Effector memory CD8-positive, alpha-beta T cell (primary cell): ENCODE measurements around the gene C3orf20.

Experiments
- ATAC-seq: fragments of 150-1000 bp; cut with Tn5 transposase; replicated peaks from 2 replicates; pipeline ENCODE4 v1.10.0; 2021; ENCODE audit warnings: mild to moderate bottlenecking, moderate library complexity
- DNase-seq, 3 experiments: peaks; one replicate each; pipeline ENCODE4 v3.0.0; 2021
- H3K27ac Mint-ChIP-seq, 2 donors: one replicate each; pipeline ENCODE4 v1.8.0; 2022; ENCODE audit warnings: mild to moderate bottlenecking in 2 of 2, mixed read lengths in 2 of 2, moderate library complexity in 2 of 2
- H3K27me3 Mint-ChIP-seq, 2 donors: one replicate each; pipeline ENCODE4 v1.8.0; 2022; ENCODE audit warnings: mixed read lengths in 2 of 2
- H3K36me3 Mint-ChIP-seq: one replicate; pipeline ENCODE4 v1.8.0; 2022; ENCODE audit warnings: mild to moderate bottlenecking, moderate library complexity, mixed read lengths; ENCODE audit not compliant: insufficient read depth
- H3K4me1 Mint-ChIP-seq, 2 donors: one replicate each; pipeline ENCODE4 v1.8.0; 2022; ENCODE audit warnings: low read depth in 2 of 2, mixed read lengths in 2 of 2
- H3K4me3 Mint-ChIP-seq, 2 donors: one replicate each; pipeline ENCODE4 v1.8.0; 2022; ENCODE audit warnings: mild to moderate bottlenecking in 2 of 2, mixed read lengths in 2 of 2, moderate library complexity in 2 of 2
- H3K9me3 Mint-ChIP-seq, 2 donors: one replicate each; pipeline ENCODE4 v1.8.0; 2022; ENCODE audit warnings: mixed read lengths in 2 of 2

The C3orf20 gene

GRCh38 chr3:14761121-14761672 is 86.3 kb downstream of the C3orf20 start:
- no peak for ATAC-seq
- H3K4me3 Mint-ChIP-seq: no peak overlapping the region
- peaks cover 0 to 3% of the 10 kb centered on the region in 2 donors for H3K4me1 Mint-ChIP-seq
- DNase-seq: no peak
- H3K27me3 Mint-ChIP-seq: peaks cover 20 to 65% of the 10 kb centered on the region in 2 donors
- no peaks in the 10 kb centered on the region for H3K36me3 Mint-ChIP-seq
- peak overlapping the region in 1 of 2 donors; percentile 30 for H3K27ac Mint-ChIP-seq
- no peaks in the 10 kb centered on the region for H3K9me3 Mint-ChIP-seq

GRCh38 chr3:14761866-14762265 is 86.9 kb downstream of the C3orf20 start:
- H3K4me3 Mint-ChIP-seq: no peak overlapping the region
- peaks cover 20 to 72% of the 10 kb centered on the region in 2 donors for H3K27me3 Mint-ChIP-seq

DNA sequence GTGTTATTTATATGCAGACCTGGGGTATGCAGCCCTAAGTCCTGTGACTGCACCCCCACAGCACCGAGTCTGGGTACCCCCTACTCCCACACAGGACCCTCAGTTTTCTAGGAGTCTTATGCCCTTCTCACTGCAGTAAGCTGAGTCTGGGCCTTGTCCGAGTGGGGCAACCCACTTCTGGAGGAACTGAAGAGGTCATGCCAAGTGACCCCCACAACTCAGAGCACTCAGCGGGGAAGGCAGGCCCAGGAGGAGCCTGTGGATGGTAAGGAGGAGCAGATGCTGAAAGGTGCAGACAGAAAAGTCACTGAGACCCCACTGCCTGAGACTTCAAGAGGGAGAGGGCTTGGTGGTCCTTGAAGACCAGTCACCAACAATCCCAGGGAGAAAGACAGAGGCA is 87.8 kb downstream of the C3orf20 start:
- peaks cover 20 to 75% of the 10 kb centered on the region in 2 donors for H3K27me3 Mint-ChIP-seq
- H3K4me1 Mint-ChIP-seq: peaks cover 0 to 3% of the 10 kb centered on the region in 2 donors

More at GRCh38 chr3:14761866-14762265, 86.9 kb downstream of the C3orf20 start:
- Mint-ChIP-seq H3K4me1 (peaks cover 0 to 3% of the 10 kb centered on the region in 2 donors), H3K36me3 (no peaks in the 10 kb centered on the region), H3K27ac (no peak overlapping the region), H3K9me3 (no peaks in the 10 kb centered on the region)
- no peak for ATAC-seq
- no peak for DNase-seq

DNA sequence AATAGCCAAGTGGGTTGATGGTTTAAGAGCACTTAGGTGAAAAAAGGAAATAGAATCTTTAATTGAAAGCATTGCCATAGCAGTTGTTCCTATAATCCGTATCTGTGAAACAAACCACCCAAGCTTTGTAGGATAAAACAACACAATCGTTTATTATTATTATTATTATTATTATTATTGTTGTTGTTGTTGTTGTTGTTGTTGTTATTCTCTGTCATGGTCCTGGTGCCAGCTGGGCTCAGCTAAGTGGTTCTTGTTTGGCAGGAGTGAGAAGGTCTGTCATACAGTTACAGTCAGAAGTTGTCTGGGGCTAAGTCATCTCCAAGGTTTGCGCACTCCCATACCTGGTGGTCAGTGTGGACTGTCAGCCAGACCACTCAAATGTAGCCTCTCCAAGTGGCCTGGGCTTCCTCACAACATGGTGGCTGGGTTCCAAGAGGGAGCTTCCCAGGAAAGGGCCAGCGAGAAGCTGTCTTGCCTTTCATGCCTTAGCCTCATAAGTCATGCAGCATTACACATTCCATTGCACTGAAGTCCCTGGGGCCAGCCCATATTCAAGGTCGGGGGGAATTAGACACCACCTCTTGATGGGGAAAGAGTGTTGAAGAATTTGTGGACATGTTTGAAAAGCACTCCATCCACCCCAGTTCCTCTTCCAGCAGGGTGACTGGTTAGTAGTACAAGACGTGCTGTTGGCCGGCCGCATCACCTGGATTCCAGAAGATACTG is 89.6 kb downstream of the C3orf20 start:
- DNase-seq: no peak
- H3K27ac Mint-ChIP-seq: no peak overlapping the region
- no peak for ATAC-seq
- H3K4me3 Mint-ChIP-seq: no peak overlapping the region
- no peaks in the 10 kb centered on the region for H3K9me3 Mint-ChIP-seq
- H3K36me3 Mint-ChIP-seq: no peaks in the 10 kb centered on the region
- H3K27me3 Mint-ChIP-seq: peaks cover 24 to 82% of the 10 kb centered on the region in 2 donors
- H3K4me1 Mint-ChIP-seq: peaks cover 0 to 3% of the 10 kb centered on the region in 2 donors

More for the DNA sequence above, 87.8 kb downstream of the C3orf20 start:
- Mint-ChIP-seq H3K36me3 (no peaks in the 10 kb centered on the region), H3K27ac (no peak overlapping the region), H3K4me3 (no peak overlapping the region), H3K9me3 (no peaks in the 10 kb centered on the region)
- ATAC-seq (no peak), DNase-seq (no peak)

- DNase-seq: no peak
- no peak overlapping the region for H3K4me3 Mint-ChIP-seq
Observed at GRCh38 chr3:14765060-14765400, 90.1 kb downstream of the C3orf20 start.

DNA sequence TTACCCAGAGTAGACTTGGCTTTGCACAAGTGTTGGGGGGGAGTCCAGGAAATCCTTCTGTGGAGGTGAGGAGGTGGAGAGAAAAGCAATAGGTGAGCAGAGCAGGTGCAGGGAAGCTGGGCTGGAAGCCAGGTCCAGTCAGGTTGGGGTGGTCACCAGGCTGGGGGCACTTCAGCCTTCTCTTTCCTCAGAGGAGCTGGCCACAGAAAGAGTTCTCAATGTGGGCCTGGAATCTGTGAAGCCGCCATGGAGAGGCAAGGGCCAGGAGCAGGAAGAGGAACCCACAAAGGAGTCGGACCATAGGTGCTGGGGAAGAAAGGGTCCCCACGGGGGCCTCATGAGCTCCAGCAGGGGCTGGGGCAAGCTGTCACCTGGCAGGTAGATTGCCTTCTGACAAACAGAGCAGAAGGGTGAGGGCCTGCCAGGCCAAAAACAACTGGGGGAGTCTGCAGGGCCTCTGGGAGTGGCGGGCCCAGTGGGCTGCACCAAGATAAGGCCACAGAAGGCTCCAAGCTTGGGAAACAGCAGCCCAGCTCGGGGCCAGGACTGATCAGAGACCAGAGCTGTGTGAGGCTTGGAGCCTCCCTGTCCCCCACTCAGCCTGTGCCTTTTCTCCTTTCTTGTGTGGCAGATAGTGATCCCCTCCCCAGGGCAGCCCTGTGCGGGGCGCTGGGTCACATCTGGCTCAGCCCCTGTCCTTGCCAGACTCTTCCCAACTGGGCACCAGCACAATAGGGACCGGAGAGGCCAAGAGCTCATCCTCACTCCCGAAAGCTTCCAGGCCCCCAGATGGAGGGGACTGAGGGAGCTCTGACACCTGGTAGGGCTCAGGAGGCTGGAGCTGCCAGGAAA is 90.9 kb downstream of the C3orf20 start:
- H3K36me3 Mint-ChIP-seq: no peaks in the 10 kb centered on the region
- peaks cover 30 to 90% of the 10 kb centered on the region in 2 donors for H3K27me3 Mint-ChIP-seq
- no peak overlapping the region for H3K27ac Mint-ChIP-seq
- ATAC-seq (no peak), DNase-seq (no peak)
- no peaks in the 10 kb centered on the region for H3K9me3 Mint-ChIP-seq
- peaks cover 0 to 3% of the 10 kb centered on the region in 2 donors for H3K4me1 Mint-ChIP-seq
- H3K4me3 Mint-ChIP-seq: no peak overlapping the region

More at GRCh38 chr3:14765060-14765400, 90.1 kb downstream of the C3orf20 start:
- Mint-ChIP-seq H3K27ac (no peak overlapping the region), H3K4me1 (peaks cover 0 to 3% of the 10 kb centered on the region in 2 donors), H3K27me3 (peaks cover 29 to 83% of the 10 kb centered on the region in 2 donors), H3K9me3 (no peaks in the 10 kb centered on the region), H3K36me3 (no peaks in the 10 kb centered on the region)
- no peak for ATAC-seq

GRCh38 chr3:14766428-14767244 is 91.7 kb downstream of the C3orf20 start:
- no peaks in the 10 kb centered on the region for H3K36me3 Mint-ChIP-seq

GRCh38 chr3:14767245-14768051 is 92.5 kb downstream of the C3orf20 start:
- Mint-ChIP-seq H3K9me3 (no peaks in the 10 kb centered on the region), H3K27ac (no peak overlapping the region), H3K4me1 (no peaks in the 10 kb centered on the region), H3K27me3 (peaks cover 27 to 92% of the 10 kb centered on the region in 2 donors), H3K4me3 (no peak overlapping the region), H3K36me3 (no peaks in the 10 kb centered on the region)
- ATAC-seq: no peak
- DNase-seq: no peak

More at GRCh38 chr3:14766428-14767244, 91.7 kb downstream of the C3orf20 start:
- H3K27me3 Mint-ChIP-seq: peaks cover 26 to 92% of the 10 kb centered on the region in 2 donors
- no peak for ATAC-seq
- no peak for DNase-seq
- no peaks in the 10 kb centered on the region for H3K4me1 Mint-ChIP-seq
- no peak overlapping the region for H3K4me3 Mint-ChIP-seq
- H3K9me3 Mint-ChIP-seq: no peaks in the 10 kb centered on the region
- no peak overlapping the region for H3K27ac Mint-ChIP-seq

DNA sequence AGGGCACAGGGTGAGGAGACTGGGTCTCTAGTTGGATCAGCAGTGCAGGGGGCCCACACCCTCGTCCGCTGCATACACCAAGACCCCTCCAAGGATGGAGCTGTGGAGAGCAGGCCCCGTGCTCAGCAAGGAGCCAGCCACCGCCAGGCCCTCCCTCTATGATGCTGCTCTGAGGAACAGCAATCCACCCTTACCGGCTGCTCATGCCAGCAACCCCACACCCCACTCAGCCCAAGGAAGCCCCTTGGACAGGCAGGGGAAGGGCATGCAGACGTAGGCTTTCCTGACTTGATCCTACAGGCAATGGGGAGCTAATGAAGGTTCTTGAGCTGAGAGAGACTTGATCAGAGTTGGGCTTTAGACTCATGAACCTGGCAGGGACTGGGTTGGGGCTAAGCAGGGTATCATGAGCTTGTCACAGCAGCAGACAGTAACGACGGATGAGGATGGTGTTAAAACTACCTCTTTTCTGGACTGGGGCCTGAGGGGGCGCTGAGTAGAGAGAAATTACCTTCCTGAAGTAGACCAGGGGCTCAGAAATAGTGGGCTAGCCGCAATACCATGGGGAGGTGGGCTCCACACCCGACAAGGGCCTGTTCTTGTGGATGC is 93.3 kb downstream of the C3orf20 start:
- Mint-ChIP-seq H3K36me3 (no peaks in the 10 kb centered on the region), H3K4me1 (no peaks in the 10 kb centered on the region), H3K27me3 (peaks cover 30 to 86% of the 10 kb centered on the region in 2 donors), H3K9me3 (no peaks in the 10 kb centered on the region), H3K4me3 (no peak overlapping the region), H3K27ac (no peak overlapping the region)
- no peak for DNase-seq
- ATAC-seq: no peak

- Mint-ChIP-seq H3K36me3 (no peaks in the 10 kb centered on the region), H3K27ac (no peak overlapping the region), H3K4me3 (no peak overlapping the region), H3K9me3 (no peaks in the 10 kb centered on the region), H3K4me1 (no peaks in the 10 kb centered on the region), H3K27me3 (peaks cover 27 to 82% of the 10 kb centered on the region in 2 donors)
- DNase-seq: no peak
- no peak for ATAC-seq
Observed at GRCh38 chr3:14768881-14769280, 93.9 kb downstream of the C3orf20 start.

DNA sequence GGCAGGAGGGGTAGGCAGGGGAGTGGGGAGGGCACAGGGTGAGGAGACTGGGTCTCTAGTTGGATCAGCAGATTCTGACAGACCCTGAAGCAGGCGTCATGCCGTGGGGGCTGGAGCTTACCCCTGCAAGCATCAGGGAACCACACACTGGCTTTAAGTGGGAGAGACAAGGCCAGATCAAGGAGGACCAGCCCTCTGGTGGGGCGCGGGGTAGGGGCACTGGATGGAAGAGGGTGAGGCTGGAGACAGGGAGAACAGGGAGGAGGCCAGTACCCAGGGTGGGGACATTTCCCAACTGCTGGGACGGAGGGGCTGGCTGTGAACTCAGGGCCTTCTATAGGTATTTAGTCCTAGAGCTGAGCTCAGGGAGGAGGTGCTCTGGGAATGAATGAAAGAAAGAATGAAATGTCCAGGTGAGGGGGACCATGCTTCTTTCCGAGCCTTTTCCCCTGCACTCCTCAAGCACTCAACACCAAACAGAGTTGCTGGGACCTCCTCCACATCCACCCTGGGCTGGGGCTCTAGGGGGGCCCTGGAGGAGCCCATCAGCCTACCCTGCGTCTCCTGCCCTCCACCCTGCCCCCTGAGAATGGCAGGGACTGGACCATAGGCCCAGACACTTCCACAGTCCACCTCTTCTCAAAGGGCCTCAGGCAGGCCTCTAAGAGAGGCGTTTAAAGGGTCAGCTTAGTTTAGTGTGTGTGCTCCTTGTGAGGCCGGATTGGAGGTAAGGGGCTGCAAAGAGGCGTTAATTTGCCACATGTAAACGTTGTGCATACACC is 94.8 kb downstream of the C3orf20 start:
- no peaks in the 10 kb centered on the region for H3K4me1 Mint-ChIP-seq
- peaks cover 30 to 83% of the 10 kb centered on the region in 2 donors for H3K27me3 Mint-ChIP-seq
- no peak overlapping the region for H3K27ac Mint-ChIP-seq
- no peaks in the 10 kb centered on the region for H3K9me3 Mint-ChIP-seq
- ATAC-seq (no peak), DNase-seq (no peak)
- no peak overlapping the region for H3K4me3 Mint-ChIP-seq
- no peaks in the 10 kb centered on the region for H3K36me3 Mint-ChIP-seq
